Ascending aorta (tissue), 2 donors: ENCODE data around the gene CDC45. TPM values are rescaled to one million over a fixed set of nuclear protein-coding genes. Genes with fewer than 3 reads are reported as not detected.

Experiments used
- DNase-seq, 2 donors: peaks; one replicate each; pipeline ENCODE4 v3.0.0-alpha.2; 2019; ENCODE audit warnings: low spot score in 2 of 2
- H3K27ac ChIP-seq, 2 donors: fragments of 200-600 bp; sonication (generic); one replicate each; pipeline ENCODE4 v1.5.1; 2016 to 2017; ENCODE audit warnings: mild to moderate bottlenecking in 1 of 2
- H3K27me3 ChIP-seq: fragments of 200-600 bp; sonication (generic); one replicate; pipeline ENCODE4 v1.5.1; 2017
- H3K36me3 ChIP-seq, 2 donors: fragments of 200-600 bp; sonication (generic); one replicate each; pipeline ENCODE4 v1.5.1; 2016
- H3K4me1 ChIP-seq, 2 donors: fragments of 200-600 bp; sonication (generic); one replicate each; pipeline ENCODE4 v1.5.1; 2016 to 2017; ENCODE audit warnings: mild to moderate bottlenecking in 1 of 2
- H3K4me3 ChIP-seq, 2 donors: fragments of 200-600 bp; sonication (generic); one replicate each; pipeline ENCODE4 v1.5.1; 2016 to 2017; ENCODE audit warnings: mild to moderate bottlenecking in 1 of 2
- H3K9me3 ChIP-seq, 2 donors: fragments of 200-600 bp; sonication (generic); one replicate each; pipeline ENCODE4 v1.5.1; 2016
- intact Hi-C: fragments of 100-400 bp; cut with DNase I; formaldehyde crosslinking; loops from one replicate; pipeline ENCODE4 v1.15.1; 2023
- total RNA-seq: library from RNA; depleted of rRNA; stranded (reverse); fragments of >200 nt; gene quantifications from one replicate; pipeline ENCODE4 v1.1.0, GENCODE V29; 2016
- TF ChIP-seq, protein P1 (sequence below), 3 experiments: fragments of 200-600 bp in 2 of 3; fragments of 450-650 bp in 1 of 3; sonication (generic) in 2 of 3; IDR thresholded peaks; one replicate each; pipeline ENCODE4 v1.5.1; 2016 to 2019; ENCODE audit warnings: antibody characterized with exemption in 3 of 3, mild to moderate bottlenecking in 1 of 3, moderate library complexity in 1 of 3

CDC45 gene
- total RNA-seq, 1 donor from 2014 or later, result not detected

DNA sequence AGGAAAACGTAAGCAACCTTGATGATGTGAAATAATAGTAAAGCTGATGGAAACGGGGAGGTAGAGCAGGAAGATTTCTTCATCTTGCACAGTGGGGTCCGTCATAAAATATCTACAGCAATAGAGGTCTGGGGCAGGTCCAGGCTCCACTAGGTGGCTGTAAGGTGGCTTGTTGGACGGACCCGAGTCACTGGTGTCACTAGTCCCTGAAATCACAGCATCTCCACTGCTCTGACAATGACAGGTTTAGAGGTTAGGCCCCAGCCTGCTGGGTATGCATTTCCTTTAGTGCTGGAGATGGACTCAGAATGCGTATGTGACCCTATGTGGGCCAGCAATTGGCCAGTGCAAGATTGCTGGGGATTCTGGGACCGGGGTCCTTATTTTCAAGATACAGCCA lies 69.7 kb downstream of the CDC45 start:
- no peaks in the 10 kb centered on the region for H3K36me3 ChIP-seq
- H3K27ac ChIP-seq, result no peak overlapping the region
- no peaks in the 10 kb centered on the region for H3K9me3 ChIP-seq
- DNase-seq, result no peak
- no peak overlapping the region for H3K4me3 ChIP-seq
- H3K4me1 ChIP-seq, result no peaks in the 10 kb centered on the region
- intact Hi-C loops, result no loop called here
- TF ChIP-seq, protein P1, sequence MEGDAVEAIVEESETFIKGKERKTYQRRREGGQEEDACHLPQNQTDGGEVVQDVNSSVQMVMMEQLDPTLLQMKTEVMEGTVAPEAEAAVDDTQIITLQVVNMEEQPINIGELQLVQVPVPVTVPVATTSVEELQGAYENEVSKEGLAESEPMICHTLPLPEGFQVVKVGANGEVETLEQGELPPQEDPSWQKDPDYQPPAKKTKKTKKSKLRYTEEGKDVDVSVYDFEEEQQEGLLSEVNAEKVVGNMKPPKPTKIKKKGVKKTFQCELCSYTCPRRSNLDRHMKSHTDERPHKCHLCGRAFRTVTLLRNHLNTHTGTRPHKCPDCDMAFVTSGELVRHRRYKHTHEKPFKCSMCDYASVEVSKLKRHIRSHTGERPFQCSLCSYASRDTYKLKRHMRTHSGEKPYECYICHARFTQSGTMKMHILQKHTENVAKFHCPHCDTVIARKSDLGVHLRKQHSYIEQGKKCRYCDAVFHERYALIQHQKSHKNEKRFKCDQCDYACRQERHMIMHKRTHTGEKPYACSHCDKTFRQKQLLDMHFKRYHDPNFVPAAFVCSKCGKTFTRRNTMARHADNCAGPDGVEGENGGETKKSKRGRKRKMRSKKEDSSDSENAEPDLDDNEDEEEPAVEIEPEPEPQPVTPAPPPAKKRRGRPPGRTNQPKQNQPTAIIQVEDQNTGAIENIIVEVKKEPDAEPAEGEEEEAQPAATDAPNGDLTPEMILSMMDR (IDR thresholded peaks at IDR 0.05), result no peak
- H3K27me3 ChIP-seq, result no peaks in the 10 kb centered on the region

DNA sequence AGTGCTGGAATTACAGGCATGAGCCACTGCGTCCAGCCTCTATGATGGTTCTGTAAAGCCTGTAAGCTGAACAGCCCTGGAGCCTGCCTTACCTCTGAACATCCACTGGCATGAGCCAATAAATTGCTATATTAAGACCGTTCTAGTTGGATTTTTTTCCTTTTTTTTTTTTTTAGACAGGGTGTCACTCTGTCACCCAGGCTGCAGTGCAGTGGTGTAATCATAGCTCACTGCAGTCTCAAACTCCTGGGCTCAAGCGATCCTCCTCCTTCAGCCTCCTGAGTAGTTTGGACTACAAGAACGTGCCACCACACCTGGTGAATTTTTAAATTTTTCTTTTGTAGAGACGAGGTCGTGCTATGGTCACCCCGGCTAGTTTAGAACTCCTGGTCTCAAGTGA lies 70.7 kb downstream of the CDC45 start:
- Histone ChIP-seq H3K9me3 (no peaks in the 10 kb centered on the region), H3K27me3 (no peaks in the 10 kb centered on the region), H3K4me3 (no peak overlapping the region), H3K4me1 (no peaks in the 10 kb centered on the region), H3K36me3 (no peaks in the 10 kb centered on the region), H3K27ac (no peak overlapping the region)
- intact Hi-C loops, result no loop called here
- TF ChIP-seq, protein P1 (IDR thresholded peaks at IDR 0.05), result no peak
- no peak for DNase-seq

DNA sequence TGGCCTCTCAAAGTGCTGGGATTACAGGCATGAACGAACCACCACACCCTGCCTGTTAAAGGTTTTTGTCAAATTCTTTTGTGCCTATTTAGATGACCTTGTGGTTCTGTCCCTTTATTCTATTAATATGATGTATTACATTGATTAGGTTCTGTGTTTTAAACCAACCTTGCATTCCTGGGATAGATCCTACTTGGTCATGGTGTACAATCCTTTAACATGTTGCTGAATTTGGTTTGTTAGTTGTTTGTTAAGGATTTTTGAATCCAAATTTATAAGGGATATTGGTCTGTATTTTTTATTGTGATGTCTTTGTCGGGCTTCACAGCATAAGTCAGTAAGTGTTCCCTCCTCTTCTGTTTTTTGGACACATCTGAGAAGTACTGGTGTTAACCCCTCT lies 73.5 kb downstream of the CDC45 start:
- intact Hi-C loops, result no loop called here
- no peak overlapping the region for H3K27ac ChIP-seq
- no peaks in the 10 kb centered on the region for H3K36me3 ChIP-seq
- no peaks in the 10 kb centered on the region for H3K9me3 ChIP-seq
- TF ChIP-seq, protein P1 (IDR thresholded peaks at IDR 0.05), result no peak
- H3K27me3 ChIP-seq, result no peaks in the 10 kb centered on the region
- H3K4me3 ChIP-seq, result no peak overlapping the region
- DNase-seq, result no peak
- no peaks in the 10 kb centered on the region for H3K4me1 ChIP-seq

DNA sequence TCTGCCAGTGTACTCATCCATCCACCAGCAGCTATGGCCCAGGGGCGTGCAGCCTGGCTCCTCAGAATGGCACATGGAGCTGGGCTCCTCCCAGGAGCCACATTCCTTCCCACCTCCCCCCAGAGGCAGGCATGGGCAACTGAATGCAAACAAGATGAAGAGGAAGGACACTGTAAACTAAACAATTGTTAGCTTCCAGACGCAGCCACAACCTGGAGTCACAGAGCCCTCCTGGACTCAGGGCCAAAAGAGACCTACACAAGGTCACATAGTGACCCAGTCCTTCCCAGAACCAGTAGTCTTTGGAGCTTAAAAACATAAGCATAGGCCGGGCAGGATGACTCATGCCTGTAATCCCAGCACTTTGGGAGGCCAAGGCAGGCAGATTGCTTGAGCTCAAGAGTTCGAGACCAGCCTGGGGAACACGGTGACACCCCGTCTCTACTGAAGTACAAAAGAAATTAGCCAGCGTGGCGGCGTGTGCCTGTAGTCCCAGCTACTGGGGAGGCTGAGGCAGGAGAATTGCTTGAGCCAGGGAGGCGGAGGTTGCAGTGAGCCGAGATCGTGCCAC lies 75.2 kb downstream of the CDC45 start:
- Histone ChIP-seq H3K4me1 (no peaks in the 10 kb centered on the region), H3K4me3 (no peak overlapping the region), H3K27ac (no peak overlapping the region), H3K9me3 (no peaks in the 10 kb centered on the region), H3K36me3 (no peaks in the 10 kb centered on the region), H3K27me3 (no peaks in the 10 kb centered on the region)
- TF ChIP-seq, protein P1 (IDR thresholded peaks at IDR 0.05), result no peak
- intact Hi-C loops, result no loop called here
- no peak for DNase-seq

DNA sequence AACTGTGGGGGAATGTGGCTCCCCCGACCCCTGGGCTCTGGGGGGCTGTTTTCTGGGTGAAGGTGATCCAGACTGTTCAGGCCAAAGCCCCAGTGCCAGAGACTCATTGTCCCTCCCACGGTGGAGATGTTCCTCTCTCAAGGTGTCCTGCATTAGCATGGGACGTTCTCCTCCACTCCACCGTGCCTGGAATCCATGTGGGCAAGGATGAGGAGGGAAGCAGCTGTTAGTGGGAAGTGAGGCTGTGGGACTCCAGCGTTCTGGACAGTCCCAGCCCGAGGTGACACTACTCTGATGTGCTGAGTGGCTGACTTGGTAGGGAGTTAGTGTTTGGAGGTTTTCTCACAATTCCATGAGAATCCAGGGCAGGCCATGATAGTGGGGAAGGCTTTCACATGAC lies 75.9 kb downstream of the CDC45 start:
- Histone ChIP-seq H3K36me3 (no peaks in the 10 kb centered on the region), H3K27ac (no peak overlapping the region), H3K4me1 (no peaks in the 10 kb centered on the region), H3K4me3 (no peak overlapping the region), H3K27me3 (no peaks in the 10 kb centered on the region), H3K9me3 (no peaks in the 10 kb centered on the region)
- no peak for DNase-seq
- intact Hi-C loops, result no loop called here
- TF ChIP-seq, protein P1 (IDR thresholded peaks at IDR 0.05), result no peak
